ENCODE measurements around the gene TNFRSF25.
A peak's percentile ranks its signal among the peaks of the same experiment; 100 is the strongest.

TNFRSF25 gene

DNA sequence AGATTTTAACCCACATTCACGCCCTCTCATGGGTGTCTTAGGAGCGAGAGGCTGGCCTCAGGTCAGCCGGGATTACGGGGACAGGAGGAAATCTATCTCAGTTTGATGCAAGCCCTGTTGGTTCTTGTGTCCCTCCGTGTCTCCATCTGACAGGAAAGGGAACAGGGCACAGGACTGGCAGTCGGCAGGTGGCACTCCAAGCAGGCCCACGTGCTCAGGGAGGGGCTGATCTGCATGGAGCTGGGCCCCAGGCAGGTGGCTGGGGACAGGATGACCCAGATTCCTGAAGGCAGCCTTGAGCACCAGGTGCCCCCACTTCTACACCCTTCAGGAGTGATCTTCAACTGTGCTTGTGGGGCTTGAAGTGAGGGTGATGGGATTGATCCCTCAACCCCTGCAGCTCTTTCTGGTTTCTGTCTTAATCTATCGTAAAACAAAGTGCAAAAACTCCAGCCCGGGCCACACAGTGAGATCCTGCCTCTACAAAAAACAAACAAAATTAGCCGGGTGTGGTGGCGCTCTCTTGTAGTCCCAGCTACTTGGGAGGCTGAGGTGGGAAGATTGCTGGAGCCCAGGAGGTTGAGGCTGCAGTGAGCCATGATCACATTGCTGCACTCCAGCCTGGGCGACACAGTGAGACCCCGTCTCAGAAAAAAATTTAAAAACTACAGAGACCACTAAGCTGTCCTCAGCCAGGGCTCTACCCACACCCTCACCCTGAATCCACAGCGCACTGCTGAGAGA, 17.2 kb upstream of the TNFRSF25 start:
- no peak for DNase-seq
- no peaks in the 10 kb centered on the region for H3K9me3 ChIP-seq
- no peak for TF ChIP-seq CTCF (IDR thresholded peaks at IDR 0.05; ENCODE audit: low read depth, low read length)
- no peaks in the 10 kb centered on the region for H3K4me1 ChIP-seq
- no peaks in the 10 kb centered on the region for H3K36me3 ChIP-seq
- H3K27me3 ChIP-seq = peaks cover 13% of the 10 kb centered on the region
- no peak overlapping the region for H3K4me3 ChIP-seq (ENCODE audit: low read depth, low read length)

- TF ChIP-seq CTCF (IDR thresholded peaks at IDR 0.05; ENCODE audit: low read depth, low read length) = no peak
- DNase-seq = no peak
- Histone ChIP-seq H3K4me3 (ENCODE audit: low read depth, low read length) (no peak overlapping the region), H3K9me3 (no peaks in the 10 kb centered on the region), H3K36me3 (no peaks in the 10 kb centered on the region), H3K4me1 (no peaks in the 10 kb centered on the region), H3K27me3 (peaks cover 13% of the 10 kb centered on the region)
These were observed 15.8 kb upstream of the TNFRSF25 start for GRCh38 chr1:6481820-6482219.

DNA sequence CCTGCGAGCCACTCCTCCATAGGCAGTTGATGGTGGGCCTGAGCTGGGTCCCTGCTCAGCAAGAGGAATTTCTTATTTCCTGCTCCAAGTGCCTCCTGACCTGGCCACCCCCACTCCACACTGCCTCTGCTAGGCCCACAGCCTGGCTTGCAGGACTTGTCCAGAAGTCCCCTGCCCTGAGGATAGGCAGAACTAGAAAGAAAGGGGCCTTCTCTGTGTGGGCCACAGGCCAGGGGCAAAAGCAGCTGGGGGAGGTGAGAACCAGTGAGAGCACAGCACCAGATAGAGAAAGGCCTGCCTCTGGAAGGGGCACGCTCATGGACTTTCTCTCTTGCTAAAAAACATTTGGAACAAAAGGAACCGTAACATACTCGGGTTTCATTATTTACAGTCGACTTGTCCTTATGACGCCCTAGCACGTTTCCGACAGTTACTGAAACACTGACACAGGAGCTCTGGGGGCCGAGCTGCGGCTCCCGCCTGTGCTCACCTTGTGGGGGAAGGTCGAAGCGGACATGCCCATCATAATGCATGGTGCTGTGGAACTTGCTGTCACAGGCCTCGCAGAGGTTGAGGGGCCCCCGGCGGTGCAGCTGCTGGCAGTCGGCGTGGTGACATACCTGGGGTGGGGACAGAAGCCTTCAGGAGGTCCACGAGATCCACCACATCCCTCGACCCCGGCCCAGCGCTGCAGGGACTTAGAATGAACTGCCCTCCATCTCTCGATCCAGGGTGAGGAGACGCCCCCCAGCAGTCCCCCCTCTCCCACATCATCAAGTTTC, 11.3 kb upstream of the TNFRSF25 start:
- H3K27me3 ChIP-seq = no peaks in the 10 kb centered on the region
- no peaks in the 10 kb centered on the region for H3K9me3 ChIP-seq
- H3K4me1 ChIP-seq = no peaks in the 10 kb centered on the region
- no peaks in the 10 kb centered on the region for H3K36me3 ChIP-seq
- no peak overlapping the region for H3K4me3 ChIP-seq (ENCODE audit: low read depth, low read length)
- no peak for TF ChIP-seq CTCF (IDR thresholded peaks at IDR 0.05; ENCODE audit: low read depth, low read length)
- DNase-seq = no peak

GRCh38 chr1:6476483-6476882, 10.5 kb upstream of the TNFRSF25 start:
- Histone ChIP-seq H3K9me3 (no peaks in the 10 kb centered on the region), H3K4me3 (ENCODE audit: low read depth, low read length) (no peak overlapping the region), H3K36me3 (no peaks in the 10 kb centered on the region), H3K4me1 (no peaks in the 10 kb centered on the region), H3K27me3 (no peaks in the 10 kb centered on the region)
- DNase-seq = no peak
- TF ChIP-seq CTCF (IDR thresholded peaks at IDR 0.05; ENCODE audit: low read depth, low read length) = no peak

DNA sequence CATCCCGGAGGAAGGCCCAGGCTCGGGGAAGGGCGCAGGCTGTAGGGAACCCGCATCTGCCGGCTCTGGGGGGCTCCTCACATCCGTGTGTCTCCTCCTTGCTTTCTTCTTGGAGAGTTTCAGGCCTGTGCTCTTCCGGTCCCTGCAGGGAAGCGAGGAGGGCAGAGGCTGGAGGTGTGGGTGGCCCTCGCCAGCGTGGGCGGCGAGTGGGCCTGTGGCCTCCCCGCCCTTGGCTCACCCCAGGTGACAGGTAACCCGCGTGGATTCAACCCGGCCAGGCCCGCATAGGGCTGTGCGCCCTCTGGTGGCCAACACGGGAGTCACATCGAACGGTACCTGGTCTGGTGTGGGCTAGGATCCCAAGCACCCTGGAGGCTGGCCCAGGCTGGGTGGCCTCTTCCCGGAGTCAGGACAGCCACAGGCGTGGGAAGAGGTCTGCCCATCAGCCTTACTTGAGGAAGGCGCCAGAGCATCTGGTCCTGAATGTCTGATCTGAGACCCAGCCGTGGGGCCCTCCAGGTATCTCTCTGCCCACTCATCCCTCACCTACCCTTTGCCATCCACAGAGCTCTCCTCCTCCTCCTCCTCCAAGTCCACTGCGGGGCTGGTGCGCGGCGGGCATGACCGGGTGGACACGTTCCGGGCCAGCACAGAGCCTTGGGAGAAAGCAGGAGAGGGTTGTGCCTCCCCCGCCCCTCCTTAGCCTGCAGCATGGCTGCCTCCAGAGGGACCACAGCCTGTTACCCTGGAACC, 9.6 kb upstream of the TNFRSF25 start:
- TF ChIP-seq CTCF (IDR thresholded peaks at IDR 0.05; ENCODE audit: low read depth, low read length) = peak; percentile 72
- Histone ChIP-seq H3K4me3 (ENCODE audit: low read depth, low read length) (no peak overlapping the region), H3K9me3 (no peaks in the 10 kb centered on the region), H3K27me3 (no peaks in the 10 kb centered on the region), H3K36me3 (no peaks in the 10 kb centered on the region), H3K4me1 (no peaks in the 10 kb centered on the region)
- peak; percentile 53 for DNase-seq
